Activated CD8-positive, alpha-beta memory T cell treated with anti-CD3 and anti-CD28 coated beads, Interleukin-2, amount 10 ng/mL, durations not matched to agents 7 days and 5 days (primary cell): ENCODE results near the gene ZNF346. TPM values are rescaled to one million over a fixed set of nuclear protein-coding genes. Genes with fewer than 3 reads are reported as not detected.
A peak's percentile ranks its signal among the peaks of the same experiment; 100 is the strongest.

Source experiments
- ATAC-seq: fragments of 150-1000 bp; cut with Tn5 transposase; one replicate; pipeline ENCODE4 v1.10.0; 2021; ENCODE audit warnings: moderate library complexity
- CTCF ChIA-PET: fragments of 350-600 bp; sonication (Branson Sonifier 250); formaldehyde crosslinking; loops from one replicate; lab custom pipeline; 2021; ENCODE audit warnings: antibody characterized with exemption; lab: Charles Lee
- DNase-seq: peaks from one replicate; pipeline ENCODE4 v3.0.0-alpha.2; 2020
- H3K27ac Mint-ChIP-seq: one replicate; pipeline ENCODE4 v1.8.0; 2021; ENCODE audit warnings: mild to moderate bottlenecking, mixed read lengths
- H3K27me3 Mint-ChIP-seq: one replicate; pipeline ENCODE4 v1.8.0; 2021; ENCODE audit warnings: mixed read lengths
- H3K36me3 Mint-ChIP-seq: one replicate; pipeline ENCODE4 v1.8.0; 2021; ENCODE audit warnings: mild to moderate bottlenecking, mixed read lengths
- H3K4me1 Mint-ChIP-seq: one replicate; pipeline ENCODE4 v1.8.0; 2021; ENCODE audit warnings: mixed read lengths
- H3K4me3 Mint-ChIP-seq: one replicate; pipeline ENCODE4 v1.8.0; 2021; ENCODE audit warnings: mild to moderate bottlenecking, moderate library complexity, mixed read lengths
- H3K9me3 Mint-ChIP-seq: one replicate; pipeline ENCODE4 v1.8.0; 2022; ENCODE audit warnings: low read depth, mixed read lengths
- total RNA-seq, 2 experiments: library from RNA; stranded (reverse); gene quantifications; one replicate each; pipeline ENCODE4 v1.2.3, GENCODE V29; 2021

Gene ZNF346
- total RNA-seq, 2 experiments from 2014 or later, result 28.8 to 31.2 TPM

DNA sequence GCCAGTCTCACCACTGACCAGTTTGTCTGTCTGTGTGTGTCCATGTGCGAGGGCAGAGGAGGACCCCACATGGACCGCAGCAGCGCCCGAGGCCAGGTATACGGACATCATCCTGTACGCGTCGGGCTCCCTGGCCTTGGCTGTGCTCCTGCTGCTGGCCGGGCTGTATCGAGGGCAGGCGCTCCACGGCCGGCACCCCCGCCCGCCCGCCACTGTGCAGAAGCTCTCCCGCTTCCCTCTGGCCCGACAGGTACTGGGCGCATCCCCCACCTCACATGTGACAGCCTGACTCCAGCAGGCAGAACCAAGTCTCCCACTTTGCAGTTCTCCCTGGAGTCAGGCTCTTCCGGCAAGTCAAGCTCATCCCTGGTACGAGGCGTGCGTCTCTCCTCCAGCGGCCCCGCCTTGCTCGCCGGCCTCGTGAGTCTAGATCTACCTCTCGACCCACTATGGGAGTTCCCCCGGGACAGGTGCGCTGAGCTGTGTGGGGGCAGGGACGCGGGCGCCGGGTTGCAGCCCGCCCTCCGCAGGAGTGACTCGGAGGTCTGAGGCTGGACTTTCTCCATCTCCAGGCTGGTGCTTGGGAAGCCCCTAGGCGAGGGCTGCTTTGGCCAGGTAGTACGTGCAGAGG lies 70.7 kb downstream of the ZNF346 start:
- H3K36me3 Mint-ChIP-seq, result no peaks in the 10 kb centered on the region
- no peak for DNase-seq
- ATAC-seq, result no peak
- no peak overlapping the region for H3K4me3 Mint-ChIP-seq
- H3K9me3 Mint-ChIP-seq, result no peaks in the 10 kb centered on the region
- H3K27ac Mint-ChIP-seq, result no peak overlapping the region
- peaks cover 2% of the 10 kb centered on the region for H3K4me1 Mint-ChIP-seq
- CTCF ChIA-PET, result interaction anchor here (1.2 kb wide), 1 partner anchor 21 kb away, joined by 3 read pairs; no protein-coding TSS in a partner anchor
- peaks cover 10% of the 10 kb centered on the region for H3K27me3 Mint-ChIP-seq

DNA sequence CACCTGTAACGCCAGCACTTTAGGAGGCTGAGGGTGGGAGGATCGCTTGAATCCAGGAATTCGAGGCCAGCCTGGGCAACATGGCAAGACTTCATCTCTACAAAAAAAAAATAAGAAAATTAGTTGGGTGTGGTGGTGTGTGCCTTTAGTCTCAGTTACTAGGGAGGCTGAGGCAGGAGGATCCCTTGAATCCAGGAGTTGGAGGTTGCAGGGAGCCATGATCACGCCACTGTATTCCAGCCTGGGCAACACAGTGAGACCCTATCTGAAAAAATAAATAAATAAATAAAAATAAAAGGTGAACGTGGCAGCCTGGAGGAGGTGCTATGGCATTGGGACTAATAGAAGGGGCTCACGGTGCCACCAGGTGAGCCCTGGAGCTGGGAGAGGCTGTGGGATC lies 71.3 kb downstream of the ZNF346 start:
- CTCF ChIA-PET, result no interaction called here
- H3K36me3 Mint-ChIP-seq, result no peaks in the 10 kb centered on the region
- no peaks in the 10 kb centered on the region for H3K9me3 Mint-ChIP-seq
- H3K27ac Mint-ChIP-seq, result no peak overlapping the region
- no peak overlapping the region for H3K4me3 Mint-ChIP-seq
- H3K27me3 Mint-ChIP-seq, result peaks cover 4% of the 10 kb centered on the region
- no peak for ATAC-seq
- peaks cover 2% of the 10 kb centered on the region for H3K4me1 Mint-ChIP-seq
- no peak for DNase-seq

GRCh38 chr5:177094224-177095087 lies 72.0 kb downstream of the ZNF346 start:
- ATAC-seq, result no peak
- CTCF ChIA-PET, result interaction anchor here (0.8 to 1.2 kb wide), 3 partner anchors 16 to 23 kb away, joined by 3 to 5 read pairs (median 4); no protein-coding TSS in a partner anchor
- Mint-ChIP-seq H3K9me3 (no peaks in the 10 kb centered on the region), H3K4me1 (no peaks in the 10 kb centered on the region), H3K27ac (no peak overlapping the region), H3K27me3 (no peaks in the 10 kb centered on the region), H3K4me3 (no peak overlapping the region), H3K36me3 (no peaks in the 10 kb centered on the region)
- no peak for DNase-seq

DNA sequence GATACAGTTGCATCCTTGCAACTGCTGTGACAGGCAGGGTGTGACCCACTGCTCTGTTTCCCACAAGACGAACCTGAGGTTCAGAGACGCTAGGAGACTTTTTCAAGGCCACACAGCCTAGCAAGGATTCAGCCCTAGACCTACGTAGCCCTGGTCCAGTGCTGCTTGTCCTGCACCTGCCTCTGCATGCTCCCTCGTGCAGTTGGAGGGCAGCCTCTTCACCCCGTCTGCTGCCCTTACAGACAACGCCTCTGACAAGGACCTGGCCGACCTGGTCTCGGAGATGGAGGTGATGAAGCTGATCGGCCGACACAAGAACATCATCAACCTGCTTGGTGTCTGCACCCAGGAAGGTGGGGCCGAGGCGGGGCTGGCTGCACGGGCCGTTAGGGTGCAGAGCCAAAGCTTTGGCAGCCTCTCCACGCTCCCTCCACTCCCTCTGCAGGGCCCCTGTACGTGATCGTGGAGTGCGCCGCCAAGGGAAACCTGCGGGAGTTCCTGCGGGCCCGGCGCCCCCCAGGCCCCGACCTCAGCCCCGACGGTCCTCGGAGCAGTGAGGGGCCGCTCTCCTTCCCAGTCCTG lies 72.7 kb downstream of the ZNF346 start:
- Mint-ChIP-seq H3K4me1 (no peaks in the 10 kb centered on the region), H3K27me3 (peaks cover 4% of the 10 kb centered on the region), H3K9me3 (no peaks in the 10 kb centered on the region), H3K36me3 (no peaks in the 10 kb centered on the region), H3K27ac (no peak overlapping the region), H3K4me3 (no peak overlapping the region)
- no peak for DNase-seq
- no peak for ATAC-seq
- CTCF ChIA-PET, result interaction anchor here (0.8 to 1.2 kb wide), 3 partner anchors 16 to 24 kb away, joined by 3 to 5 read pairs (median 4); no protein-coding TSS in a partner anchor

DNA sequence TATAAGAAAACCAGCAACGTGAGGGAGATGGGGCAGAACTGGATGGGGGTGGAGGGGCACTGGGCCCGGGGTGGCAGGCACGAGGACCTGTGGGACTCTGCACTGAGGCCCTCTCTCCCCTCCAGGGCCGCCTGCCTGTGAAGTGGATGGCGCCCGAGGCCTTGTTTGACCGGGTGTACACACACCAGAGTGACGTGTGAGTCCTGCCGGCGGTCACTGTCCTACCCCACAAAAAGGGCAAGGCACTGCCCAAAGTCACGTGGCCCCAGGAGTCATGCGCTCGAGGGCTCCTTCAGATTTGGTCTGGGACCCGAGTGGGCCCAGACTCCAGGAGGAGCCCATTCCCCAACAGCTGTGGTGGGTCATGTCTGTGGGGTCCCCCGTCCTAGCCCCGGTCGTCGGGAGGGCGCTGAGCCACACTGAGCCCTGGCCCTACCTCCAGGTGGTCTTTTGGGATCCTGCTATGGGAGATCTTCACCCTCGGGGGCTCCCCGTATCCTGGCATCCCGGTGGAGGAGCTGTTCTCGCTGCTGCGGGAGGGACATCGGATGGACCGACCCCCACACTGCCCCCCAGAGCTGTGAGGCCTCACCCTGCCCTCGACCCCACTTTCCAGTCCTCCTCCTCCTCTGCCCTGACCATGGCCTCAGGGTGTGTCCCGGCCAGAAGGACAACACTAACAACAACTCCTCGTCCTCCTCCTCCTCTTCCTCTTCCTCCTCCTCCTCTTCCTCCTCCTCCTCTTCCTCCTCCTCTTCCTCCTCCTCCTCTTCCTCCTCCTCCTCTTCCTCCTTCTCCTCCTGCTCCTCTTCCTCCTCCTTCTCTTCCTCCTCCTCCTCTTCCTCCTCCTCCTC lies 73.9 kb downstream of the ZNF346 start:
- Mint-ChIP-seq H3K36me3 (no peaks in the 10 kb centered on the region), H3K9me3 (no peaks in the 10 kb centered on the region), H3K27ac (no peak overlapping the region), H3K27me3 (peaks cover 4% of the 10 kb centered on the region), H3K4me1 (no peaks in the 10 kb centered on the region), H3K4me3 (no peak overlapping the region)
- ATAC-seq, result no peak
- CTCF ChIA-PET, result no interaction called here
- no peak for DNase-seq

DNA sequence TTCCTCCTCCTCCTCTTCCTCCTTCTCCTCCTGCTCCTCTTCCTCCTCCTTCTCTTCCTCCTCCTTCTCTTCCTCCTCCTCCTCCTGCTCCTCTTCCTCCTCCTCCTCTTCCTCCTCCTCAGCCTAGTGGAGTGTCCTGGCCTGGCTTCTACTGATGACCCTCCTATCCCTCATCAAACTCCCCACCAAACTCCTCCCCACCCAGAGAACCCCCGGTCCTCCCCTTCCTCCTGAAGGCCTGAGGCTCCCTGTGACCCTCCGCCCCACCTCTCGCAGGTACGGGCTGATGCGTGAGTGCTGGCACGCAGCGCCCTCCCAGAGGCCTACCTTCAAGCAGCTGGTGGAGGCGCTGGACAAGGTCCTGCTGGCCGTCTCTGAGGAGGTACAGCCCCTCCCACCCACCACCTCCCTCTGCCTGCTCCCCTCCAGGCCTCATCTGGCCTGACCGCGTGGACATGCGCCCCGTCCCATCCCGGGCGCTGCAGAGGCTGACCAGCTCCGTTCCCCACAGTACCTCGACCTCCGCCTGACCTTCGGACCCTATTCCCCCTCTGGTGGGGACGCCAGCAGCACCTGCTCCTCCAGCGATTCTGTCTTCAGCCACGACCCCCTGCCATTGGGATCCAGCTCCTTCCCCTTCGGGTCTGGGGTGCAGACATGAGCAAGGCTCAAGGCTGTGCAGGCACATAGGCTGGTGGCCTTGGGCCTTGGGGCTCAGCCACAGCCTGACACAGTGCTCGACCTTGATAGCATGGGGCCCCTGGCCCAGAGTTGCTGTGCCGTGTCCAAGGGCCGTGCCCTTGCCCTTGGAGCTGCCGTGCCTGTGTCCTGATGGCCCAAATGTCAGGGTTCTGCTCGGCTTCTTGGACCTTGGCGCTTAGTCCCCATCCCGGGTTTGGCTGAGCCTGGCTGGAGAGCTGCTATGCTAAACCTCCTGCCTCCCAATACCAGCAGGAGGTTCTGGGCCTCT lies 74.8 kb downstream of the ZNF346 start:
- Mint-ChIP-seq H3K9me3 (no peaks in the 10 kb centered on the region), H3K36me3 (no peaks in the 10 kb centered on the region), H3K27me3 (peaks cover 4% of the 10 kb centered on the region), H3K4me3 (no peak overlapping the region), H3K4me1 (no peaks in the 10 kb centered on the region), H3K27ac (no peak overlapping the region)
- ATAC-seq, result no peak
- CTCF ChIA-PET, result interaction anchor here (0.6 to 2.2 kb wide), 5 partner anchors 10 to 404 kb away, joined by 3 to 7 read pairs (median 3); partner anchors contain the start of gene FGFR4
- no peak for DNase-seq

GRCh38 chr5:177098120-177098469 lies 75.6 kb downstream of the ZNF346 start:
- CTCF ChIA-PET, result interaction anchor here (0.7 to 2.2 kb wide), 3 partner anchors 14 to 212 kb away, joined by 3 to 7 read pairs (median 6); no protein-coding TSS in a partner anchor
- Mint-ChIP-seq H3K27ac (no peak overlapping the region), H3K27me3 (peaks cover 4% of the 10 kb centered on the region), H3K9me3 (no peaks in the 10 kb centered on the region), H3K4me3 (no peak overlapping the region), H3K36me3 (no peaks in the 10 kb centered on the region), H3K4me1 (no peaks in the 10 kb centered on the region)
- DNase-seq (no peak), ATAC-seq (no peak)

DNA sequence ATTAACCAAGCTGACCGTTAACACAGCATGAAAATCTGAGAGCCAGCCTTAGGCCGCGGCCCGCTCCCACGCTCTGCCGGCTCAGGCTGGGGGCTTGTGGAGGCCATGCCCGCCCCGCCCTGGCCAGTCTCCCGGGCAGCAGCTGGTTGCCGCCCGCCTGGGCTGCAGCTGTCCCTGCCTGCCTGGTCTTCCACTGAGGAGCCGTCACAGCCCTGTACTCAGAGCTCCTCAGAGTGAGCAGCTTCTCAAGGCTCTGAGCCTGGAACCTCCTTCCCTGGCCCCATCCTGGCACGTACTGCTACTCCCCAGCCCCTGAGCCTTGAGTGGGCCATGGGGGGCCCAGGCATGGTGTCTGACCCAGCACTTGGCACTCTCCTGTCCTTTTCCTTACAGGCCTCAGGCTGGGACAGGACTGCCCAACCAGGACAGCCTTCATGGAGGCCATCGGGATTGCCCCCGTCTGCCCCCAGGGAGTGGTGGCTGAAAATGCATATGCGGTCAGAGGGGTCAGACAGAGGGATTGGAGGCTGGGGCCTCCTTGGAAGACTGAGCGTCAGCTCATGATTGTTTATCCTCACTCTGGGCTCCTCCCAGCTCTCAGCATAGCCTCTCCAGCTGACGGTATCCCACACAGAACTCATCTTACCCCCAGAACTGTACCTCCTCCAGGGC lies 76.1 kb downstream of the ZNF346 start:
- no peak for DNase-seq
- Mint-ChIP-seq H3K4me1 (no peaks in the 10 kb centered on the region), H3K9me3 (no peaks in the 10 kb centered on the region), H3K27me3 (peaks cover 4% of the 10 kb centered on the region), H3K36me3 (no peaks in the 10 kb centered on the region), H3K27ac (no peak overlapping the region), H3K4me3 (no peak overlapping the region)
- ATAC-seq, result peak; percentile 8
- CTCF ChIA-PET, result interaction anchor here (0.7 to 2.2 kb wide), 3 partner anchors 13 to 211 kb away, joined by 3 to 7 read pairs (median 6); no protein-coding TSS in a partner anchor

GRCh38 chr5:177099422-177100093 lies 77.1 kb downstream of the ZNF346 start:
- ATAC-seq (no peak), DNase-seq (no peak)
- Mint-ChIP-seq H3K36me3 (no peaks in the 10 kb centered on the region), H3K4me1 (no peaks in the 10 kb centered on the region), H3K27ac (no peak overlapping the region), H3K9me3 (no peaks in the 10 kb centered on the region), H3K4me3 (no peak overlapping the region), H3K27me3 (peaks cover 8% of the 10 kb centered on the region)
- CTCF ChIA-PET, result interaction anchor here (1.7 to 2.2 kb wide), 2 partner anchors 12 to 14 kb away, joined by 4 to 7 read pairs; no protein-coding TSS in a partner anchor

DNA sequence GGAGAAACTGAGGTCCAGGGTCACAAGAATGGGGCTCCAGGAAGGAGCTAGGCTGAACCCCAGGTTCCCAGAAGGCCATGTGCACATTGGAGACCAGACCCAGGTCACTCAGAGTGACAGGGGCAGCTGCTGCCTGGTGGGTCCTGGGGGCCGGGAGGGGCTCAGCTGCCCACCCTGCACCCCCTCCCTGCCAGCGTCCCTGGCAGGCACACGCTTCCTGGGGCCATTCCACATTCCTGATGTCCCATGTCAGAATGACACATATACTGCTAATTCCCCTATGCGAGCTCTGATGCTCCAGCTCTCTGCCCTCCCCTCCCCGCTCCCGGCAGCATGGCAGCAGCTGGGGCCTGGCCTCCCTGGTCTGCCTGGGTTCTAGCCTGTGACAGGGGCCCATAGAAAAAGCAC lies 78.2 kb downstream of the ZNF346 start:
- no peaks in the 10 kb centered on the region for H3K9me3 Mint-ChIP-seq
- peaks cover 8% of the 10 kb centered on the region for H3K27me3 Mint-ChIP-seq
- no peak overlapping the region for H3K4me3 Mint-ChIP-seq
- H3K4me1 Mint-ChIP-seq, result no peaks in the 10 kb centered on the region
- CTCF ChIA-PET, result interaction anchor here (1.7 kb wide), 1 partner anchor 13 kb away, joined by 4 read pairs; no protein-coding TSS in a partner anchor
- ATAC-seq, result no peak
- no peak for DNase-seq
- no peak overlapping the region for H3K27ac Mint-ChIP-seq
- no peaks in the 10 kb centered on the region for H3K36me3 Mint-ChIP-seq
